SK-N-SH (cell line): ENCODE data around the gene CMYA5.

Experiments
- ELF1 ChIP-seq: IDR thresholded peaks from 2 replicates; pipeline ENCODE4 v1.4.0; 2012
- JUND ChIP-seq: IDR thresholded peaks from 2 replicates; pipeline ENCODE4 v1.4.0; 2012
- NRF1 ChIP-seq: IDR thresholded peaks from 2 replicates; pipeline ENCODE4 v1.6.1; 2012; ENCODE audit warnings: low read depth, mild to moderate bottlenecking, low read length
- POLR2AphosphoS5 ChIP-seq: IDR thresholded peaks from 2 replicates; pipeline ENCODE4 v1.6.1; 2012; ENCODE audit warnings: low read depth, low read length
- TF ChIP-seq, protein P1 (sequence below): fragments of 200-600 bp; sonication (generic); IDR thresholded peaks from 2 replicates; pipeline ENCODE4 v1.6.1; 2017; ENCODE audit warnings: antibody characterized with exemption, mild to moderate bottlenecking, moderate library complexity
- TF ChIP-seq, protein P2 (sequence below): IDR thresholded peaks from 2 replicates; pipeline ENCODE4 v1.4.0; 2012; ENCODE audit warnings: low read depth
- TF ChIP-seq, protein P3 (sequence below): IDR thresholded peaks from 2 replicates; pipeline ENCODE4 v1.4.0; 2012; ENCODE audit warnings: low read depth, borderline replicate concordance

DNA sequence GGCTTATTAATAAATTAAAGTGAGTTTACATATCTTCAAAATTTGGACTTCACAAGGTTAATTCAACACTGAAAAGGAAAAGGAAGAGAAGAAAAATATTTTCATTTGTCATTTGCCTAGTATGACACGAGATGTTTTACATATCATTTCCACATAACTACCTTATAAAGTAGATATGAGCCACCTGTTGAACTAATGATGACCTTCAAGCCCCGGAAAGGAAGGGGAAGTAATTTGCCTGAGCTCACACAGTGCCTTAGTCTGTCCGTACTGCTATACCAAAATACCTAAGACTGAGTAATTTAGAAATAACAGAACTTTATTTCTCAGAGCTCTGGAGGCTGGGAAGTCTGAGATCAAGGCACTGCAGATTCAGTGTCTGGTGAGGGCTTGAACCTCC, 17.9 kb downstream of the CMYA5 start:
- TF ChIP-seq ELF1 (no peak), NRF1 (no peak), JUND (no peak), POLR2AphosphoS5 (no peak)
- TF ChIP-seq, protein P1, sequence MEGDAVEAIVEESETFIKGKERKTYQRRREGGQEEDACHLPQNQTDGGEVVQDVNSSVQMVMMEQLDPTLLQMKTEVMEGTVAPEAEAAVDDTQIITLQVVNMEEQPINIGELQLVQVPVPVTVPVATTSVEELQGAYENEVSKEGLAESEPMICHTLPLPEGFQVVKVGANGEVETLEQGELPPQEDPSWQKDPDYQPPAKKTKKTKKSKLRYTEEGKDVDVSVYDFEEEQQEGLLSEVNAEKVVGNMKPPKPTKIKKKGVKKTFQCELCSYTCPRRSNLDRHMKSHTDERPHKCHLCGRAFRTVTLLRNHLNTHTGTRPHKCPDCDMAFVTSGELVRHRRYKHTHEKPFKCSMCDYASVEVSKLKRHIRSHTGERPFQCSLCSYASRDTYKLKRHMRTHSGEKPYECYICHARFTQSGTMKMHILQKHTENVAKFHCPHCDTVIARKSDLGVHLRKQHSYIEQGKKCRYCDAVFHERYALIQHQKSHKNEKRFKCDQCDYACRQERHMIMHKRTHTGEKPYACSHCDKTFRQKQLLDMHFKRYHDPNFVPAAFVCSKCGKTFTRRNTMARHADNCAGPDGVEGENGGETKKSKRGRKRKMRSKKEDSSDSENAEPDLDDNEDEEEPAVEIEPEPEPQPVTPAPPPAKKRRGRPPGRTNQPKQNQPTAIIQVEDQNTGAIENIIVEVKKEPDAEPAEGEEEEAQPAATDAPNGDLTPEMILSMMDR = no peak
- TF ChIP-seq, protein P2, sequence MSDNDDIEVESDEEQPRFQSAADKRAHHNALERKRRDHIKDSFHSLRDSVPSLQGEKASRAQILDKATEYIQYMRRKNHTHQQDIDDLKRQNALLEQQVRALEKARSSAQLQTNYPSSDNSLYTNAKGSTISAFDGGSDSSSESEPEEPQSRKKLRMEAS = no peak
- TF ChIP-seq, protein P3, sequence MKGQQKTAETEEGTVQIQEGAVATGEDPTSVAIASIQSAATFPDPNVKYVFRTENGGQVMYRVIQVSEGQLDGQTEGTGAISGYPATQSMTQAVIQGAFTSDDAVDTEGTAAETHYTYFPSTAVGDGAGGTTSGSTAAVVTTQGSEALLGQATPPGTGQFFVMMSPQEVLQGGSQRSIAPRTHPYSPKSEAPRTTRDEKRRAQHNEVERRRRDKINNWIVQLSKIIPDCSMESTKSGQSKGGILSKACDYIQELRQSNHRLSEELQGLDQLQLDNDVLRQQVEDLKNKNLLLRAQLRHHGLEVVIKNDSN = no peak
